AG09319 (cell line): Measurements from ENCODE around the gene DNAH8.

ENCODE experiments used
- DNase-seq: peaks from one replicate; pipeline ENCODE4 v3.0.0-alpha.2; 2010; ENCODE audit warnings: low read depth; ENCODE audit errors: extremely low read depth
- TF ChIP-seq, protein P1 (sequence below): IDR thresholded peaks from 2 replicates; pipeline ENCODE4 v1.5.1; 2011; ENCODE audit warnings: low read depth, mild to moderate bottlenecking, inconsistent platforms, low read length, moderate library complexity

DNAH8 gene

DNA sequence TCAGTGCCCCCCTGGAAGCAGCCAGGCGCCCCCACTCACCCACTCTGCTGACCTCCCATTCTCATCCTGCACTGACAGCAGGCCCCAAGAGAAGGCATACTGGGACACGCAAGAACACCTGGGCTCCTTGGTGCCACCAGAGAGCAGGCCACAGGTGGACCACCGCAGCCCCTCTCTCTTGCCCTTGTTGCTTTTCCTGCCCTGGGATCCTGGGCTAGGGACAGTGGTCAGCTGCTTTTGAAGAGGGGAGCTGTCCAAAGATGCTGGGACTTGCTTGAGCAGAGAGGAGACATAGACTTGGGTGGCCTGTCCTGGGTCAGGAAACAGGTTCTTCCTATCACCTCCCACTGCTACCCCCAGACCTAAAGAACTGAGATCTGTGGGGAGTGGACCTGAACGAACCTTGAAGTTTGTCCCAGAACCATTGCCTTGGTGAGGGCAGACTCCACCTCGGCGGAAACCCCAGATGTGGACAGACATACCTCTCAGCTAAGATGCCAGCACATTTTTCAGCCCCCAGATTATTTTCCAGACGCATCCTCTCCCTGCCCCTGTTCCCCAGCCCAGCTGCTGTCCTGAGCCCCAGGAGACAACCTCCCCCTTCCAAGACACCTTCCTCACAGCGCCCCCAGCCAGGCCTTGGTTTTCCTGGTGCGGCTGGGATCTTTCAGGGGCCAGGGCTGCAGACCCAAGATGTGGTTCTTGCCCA is 334.6 kb downstream of the DNAH8 start:
- TF ChIP-seq, protein P1, sequence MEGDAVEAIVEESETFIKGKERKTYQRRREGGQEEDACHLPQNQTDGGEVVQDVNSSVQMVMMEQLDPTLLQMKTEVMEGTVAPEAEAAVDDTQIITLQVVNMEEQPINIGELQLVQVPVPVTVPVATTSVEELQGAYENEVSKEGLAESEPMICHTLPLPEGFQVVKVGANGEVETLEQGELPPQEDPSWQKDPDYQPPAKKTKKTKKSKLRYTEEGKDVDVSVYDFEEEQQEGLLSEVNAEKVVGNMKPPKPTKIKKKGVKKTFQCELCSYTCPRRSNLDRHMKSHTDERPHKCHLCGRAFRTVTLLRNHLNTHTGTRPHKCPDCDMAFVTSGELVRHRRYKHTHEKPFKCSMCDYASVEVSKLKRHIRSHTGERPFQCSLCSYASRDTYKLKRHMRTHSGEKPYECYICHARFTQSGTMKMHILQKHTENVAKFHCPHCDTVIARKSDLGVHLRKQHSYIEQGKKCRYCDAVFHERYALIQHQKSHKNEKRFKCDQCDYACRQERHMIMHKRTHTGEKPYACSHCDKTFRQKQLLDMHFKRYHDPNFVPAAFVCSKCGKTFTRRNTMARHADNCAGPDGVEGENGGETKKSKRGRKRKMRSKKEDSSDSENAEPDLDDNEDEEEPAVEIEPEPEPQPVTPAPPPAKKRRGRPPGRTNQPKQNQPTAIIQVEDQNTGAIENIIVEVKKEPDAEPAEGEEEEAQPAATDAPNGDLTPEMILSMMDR, result no peak
- no peak for DNase-seq

DNA sequence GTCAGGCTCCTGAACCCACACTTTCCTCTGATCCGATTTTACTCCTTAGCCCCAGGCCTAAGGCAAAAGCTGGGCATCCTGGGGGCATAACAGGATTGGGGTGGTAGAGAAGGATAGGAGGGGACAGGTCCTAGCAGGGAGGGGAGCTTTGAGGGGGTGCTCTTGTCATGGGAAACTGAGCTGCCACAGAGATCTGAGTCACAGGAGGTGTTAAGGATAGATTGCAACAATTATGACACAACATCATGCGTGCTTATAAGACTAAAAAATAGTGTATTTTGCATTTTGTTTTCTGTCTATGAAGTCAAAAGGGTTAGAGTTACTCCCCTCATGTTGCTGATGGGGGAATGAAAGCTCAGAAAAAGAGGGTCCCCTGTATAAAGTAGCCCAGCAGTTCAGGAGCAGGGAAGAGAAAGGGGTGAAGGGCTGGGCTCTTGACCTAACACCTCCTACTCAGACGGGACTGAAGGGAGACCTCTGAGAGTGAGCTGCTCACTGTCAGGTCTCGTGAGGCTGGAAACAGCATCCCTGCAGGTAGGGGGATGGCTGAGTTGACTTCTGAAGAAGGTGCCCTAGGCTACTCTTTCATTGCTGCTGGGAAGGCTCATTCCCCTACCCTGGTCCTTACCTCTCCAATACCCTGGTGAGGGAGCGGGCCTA is 335.5 kb downstream of the DNAH8 start:
- DNase-seq, result no peak
- TF ChIP-seq, protein P1, result no peak

DNA sequence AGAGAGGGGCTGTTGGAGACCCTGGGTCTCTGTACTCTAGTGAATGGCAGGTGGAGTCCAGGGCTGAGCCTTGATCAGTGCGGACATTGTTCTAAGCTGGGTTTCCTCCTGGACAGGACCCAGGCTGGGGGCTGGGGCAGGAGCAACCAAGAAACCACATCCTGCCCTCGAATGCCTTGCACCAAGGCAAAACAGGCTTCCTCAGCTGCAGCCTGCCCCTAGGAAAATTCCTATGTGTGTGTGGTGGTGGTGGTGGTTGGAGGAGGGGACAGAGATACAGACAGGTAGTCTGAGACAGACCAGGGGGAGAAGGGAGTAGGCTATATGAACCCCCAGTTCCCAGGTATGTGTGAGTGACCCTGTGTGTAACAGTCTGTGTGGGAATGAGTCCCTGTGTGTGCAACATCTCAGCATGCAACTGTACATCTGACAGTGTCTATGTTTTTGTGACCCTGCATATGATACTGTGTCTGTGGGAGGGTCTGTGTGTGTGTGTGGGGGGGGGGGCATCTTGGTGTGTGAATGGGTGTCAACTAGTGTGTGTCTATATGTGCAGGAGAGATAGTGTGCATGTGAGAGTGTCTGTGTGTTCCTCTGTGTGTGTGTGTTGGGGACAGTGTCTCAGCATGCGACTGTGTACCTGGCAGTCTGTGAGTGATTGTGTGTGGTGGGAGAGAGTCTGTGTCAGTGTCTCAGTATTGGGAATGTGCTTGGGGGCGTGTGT is 336.4 kb downstream of the DNAH8 start:
- TF ChIP-seq, protein P1, result no peak
- no peak for DNase-seq

DNA sequence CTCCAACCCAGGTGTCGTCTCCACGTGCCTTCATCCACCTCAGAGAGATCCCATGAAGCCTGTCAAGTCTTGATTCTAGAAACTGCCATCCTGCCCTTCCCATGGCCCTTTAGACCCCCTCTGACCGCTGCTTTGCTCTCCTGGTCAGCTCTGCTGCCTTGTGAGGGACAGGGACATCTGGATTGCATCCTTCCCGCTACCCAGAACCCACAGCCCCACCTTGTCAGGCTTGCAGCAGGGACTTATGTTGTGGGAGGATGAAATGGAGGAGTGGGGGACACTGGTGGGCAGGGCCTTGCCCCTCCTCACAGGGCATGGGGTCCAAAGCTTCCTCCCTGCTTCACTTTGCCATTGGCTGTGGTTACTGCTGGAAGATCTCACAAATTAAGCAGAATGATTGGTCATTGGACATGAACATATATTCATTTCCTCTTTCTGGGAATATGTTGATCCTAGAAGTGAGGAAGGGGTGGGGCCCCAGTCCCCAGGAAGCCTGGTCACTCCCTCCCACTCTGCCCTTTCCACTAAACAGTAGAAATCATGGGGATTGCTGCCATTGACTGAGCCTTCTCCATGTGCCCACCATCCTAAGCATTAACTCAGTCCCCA is 338.0 kb downstream of the DNAH8 start:
- DNase-seq, result no peak
- TF ChIP-seq, protein P1, result no peak

DNA sequence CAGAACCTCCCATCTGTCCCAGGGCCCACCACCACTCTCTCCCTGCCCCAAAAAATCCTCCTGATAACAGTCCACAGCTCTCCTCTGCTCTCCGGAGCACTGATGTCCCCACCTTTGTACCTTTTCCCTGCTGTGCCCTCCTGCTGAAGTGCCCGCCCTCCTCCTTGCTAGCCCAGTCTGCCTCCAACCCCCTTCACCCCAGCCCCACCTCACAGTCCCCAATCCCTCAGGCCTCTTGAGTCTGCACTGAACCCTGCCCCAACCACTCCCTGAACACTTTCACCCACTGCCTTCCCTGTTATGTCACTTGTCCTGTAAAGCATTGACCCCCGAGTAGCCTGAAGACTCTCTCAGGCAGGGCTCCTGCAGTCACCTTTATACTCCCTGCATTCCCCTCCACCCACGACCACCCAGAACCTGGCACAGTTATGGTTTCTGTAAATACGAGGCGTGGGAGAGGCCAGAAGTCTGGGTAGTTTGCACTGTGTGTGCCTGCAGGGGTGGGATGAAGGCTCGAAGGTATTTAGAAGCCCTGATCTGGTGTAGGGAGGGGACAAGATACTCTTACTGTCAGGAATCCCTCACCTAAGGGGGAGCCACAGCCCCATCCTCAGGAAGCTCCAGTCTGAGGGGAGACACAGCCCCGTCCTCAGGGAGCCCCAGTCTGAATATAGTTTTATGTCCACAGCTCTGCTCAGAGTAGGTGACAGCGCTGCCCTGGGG is 338.9 kb downstream of the DNAH8 start:
- TF ChIP-seq, protein P1, result no peak

DNA sequence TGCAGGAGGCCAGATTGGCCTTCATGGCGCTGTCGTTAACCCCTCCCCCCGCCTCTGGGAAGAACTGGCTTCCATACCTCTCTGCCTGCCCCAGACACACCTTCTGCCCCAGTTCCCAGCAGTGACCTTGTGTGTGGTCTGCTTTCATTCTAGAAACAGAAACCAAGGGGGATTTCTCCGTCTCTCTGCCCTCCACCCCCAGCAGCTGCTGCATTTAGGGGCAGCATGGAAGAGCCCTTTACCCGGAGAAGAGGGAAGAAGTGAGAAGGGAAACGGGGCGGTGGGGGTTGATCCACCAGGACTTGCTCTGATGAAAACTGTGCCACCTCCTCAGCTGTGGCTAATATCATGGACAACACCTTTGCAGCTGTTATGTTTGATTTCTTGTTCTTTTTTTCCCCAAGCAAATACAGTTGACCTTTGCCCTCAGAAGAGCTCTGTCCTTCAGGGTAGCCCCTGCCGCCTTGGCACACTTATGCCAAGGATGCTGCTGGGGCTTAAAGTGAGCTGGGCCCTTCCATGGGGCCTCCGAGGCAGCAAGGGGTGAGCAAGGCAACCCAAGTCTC is 339.5 kb downstream of the DNAH8 start:
- TF ChIP-seq, protein P1, result no peak
- DNase-seq, result no peak

More for the DNA sequence above, 338.9 kb downstream of the DNAH8 start:
- no peak for DNase-seq
